A549 (cell line): ENCODE results near the gene ICA1L. TPM values are rescaled to one million over a fixed set of nuclear protein-coding genes. Genes with fewer than 3 reads are reported as not detected.
A peak's percentile ranks its signal among the peaks of the same experiment; 100 is the strongest.

ENCODE experiments used
- ATAC-seq, 2 experiments: fragments of 200-7000 bp in 1 of 2; fragments of >200 bp in 1 of 2; cut with Nextera tagmentation in 1 of 2; cut with Tn5 transposase in 1 of 2; 3 replicates each; pipeline versions ENCODE4 v1.8.0 to v1.9.1; 2018 to 2020; ENCODE audit warnings: mild to moderate bottlenecking in 1 of 2, moderate library complexity in 1 of 2
- CTCF ChIA-PET: fragments of 300-600 bp; sonication (Branson Sonifier 250); formaldehyde crosslinking; extraction: SDS; loops from one replicate; lab custom pipeline; 2021; ENCODE audit warnings: antibody characterized with exemption, inconsistent platforms; lab: Yijun Ruan, JAX
- POLR2A ChIA-PET: fragments of 350-600 bp; formaldehyde crosslinking; extraction: SDS; loops from one replicate; lab custom pipeline; 2021; ENCODE audit warnings: antibody characterized with exemption, inconsistent platforms; lab: Yijun Ruan, JAX
- DNase-seq, 2 experiments: peaks; one replicate each; pipeline versions ENCODE4 v3.0.0 to v3.0.0-alpha.2; 2011 to 2016; ENCODE audit warnings: low read depth in 1 of 2, low spot score in 1 of 2
- FAIRE-seq: peaks from 2 replicates; lab custom pipeline; 2011; peaks lifted over from hg19 to GRCh38; lab: Jason Lieb, UNC
- H3K27ac ChIP-seq, 2 experiments: fragments of >200 bp; sonication (Bioruptor Twin); formaldehyde crosslinking; 3 replicates each; pipeline ENCODE4 v1.5.1; 2016 to 2017
- H3K4me1 ChIP-seq: fragments of >200 bp; sonication (Bioruptor Twin); formaldehyde crosslinking; 3 replicates; pipeline ENCODE4 v1.6.1; 2016
- H3K4me2 ChIP-seq: fragments of >200 bp; sonication (Bioruptor Twin); formaldehyde crosslinking; 3 replicates; pipeline ENCODE4 v1.6.1; 2016
- H3K4me3 ChIP-seq: fragments of >200 bp; sonication (Bioruptor Twin); formaldehyde crosslinking; 3 replicates; pipeline ENCODE4 v1.5.1; 2016
- H3K9me3 ChIP-seq: fragments of >200 bp; sonication (Bioruptor Twin); formaldehyde crosslinking; 3 replicates; pipeline ENCODE4 v1.6.1; 2016
- BHLHE40 ChIP-seq: IDR thresholded peaks from 2 replicates; pipeline ENCODE4 v1.6.1; 2012; ENCODE audit warnings: low read depth, low read length, inconsistent platforms
- EHMT2 ChIP-seq: fragments of 200-600 bp; sonication (generic); IDR thresholded peaks from 2 replicates; pipeline ENCODE4 v1.6.1; 2016; ENCODE audit warnings: antibody characterized with exemption, low read depth, mild to moderate bottlenecking, moderate library complexity
- FOSL2 ChIP-seq, 2 experiments: fragments of 450-650 bp in 1 of 2; fragments of >200 bp in 1 of 2; sonication (Bioruptor Twin) in 1 of 2; formaldehyde crosslinking; IDR thresholded peaks; 2 replicates each; pipeline versions ENCODE4 v1.5.0 to v1.6.1; 2016 to 2020; ENCODE audit warnings: mild to moderate bottlenecking in 1 of 2, moderate library complexity in 1 of 2
- HDAC2 ChIP-seq: fragments of 200-600 bp; sonication (generic); IDR thresholded peaks from 2 replicates; pipeline ENCODE4 v1.6.1; 2016
- HEYL ChIP-seq: fragments of 250-450 bp; sonication (Bioruptor Pico); IDR thresholded peaks from 2 replicates; pipeline ENCODE4 v1.8.0; 2021; ENCODE audit warnings: mild to moderate bottlenecking, moderate library complexity
- HOXB13 ChIP-seq: fragments of 250-450 bp; sonication (Bioruptor Pico); IDR thresholded peaks from 2 replicates; pipeline ENCODE4 v1.5.0; 2020; ENCODE audit warnings: low read depth, mild to moderate bottlenecking, moderate library complexity
- JUNB ChIP-seq: fragments of >200 bp; sonication (Bioruptor Twin); formaldehyde crosslinking; IDR thresholded peaks from 2 replicates; pipeline ENCODE4 v1.6.1; 2016
- NR3C1 ChIP-seq: fragments of >200 bp; sonication (Bioruptor Twin); formaldehyde crosslinking; IDR thresholded peaks from 3 replicates; pipeline ENCODE4 v1.6.1; 2017
- PHF8 ChIP-seq: fragments of 200-600 bp; sonication (generic); IDR thresholded peaks from 2 replicates; pipeline ENCODE4 v1.6.1; 2016; ENCODE audit warnings: low read depth, mild to moderate bottlenecking, antibody characterized with exemption, moderate library complexity, borderline replicate concordance
- POLR2A ChIP-seq: IDR thresholded peaks from 2 replicates; pipeline ENCODE4 v1.6.1; 2012; ENCODE audit warnings: mild to moderate bottlenecking, low read length
- RFX5 ChIP-seq: fragments of 450-650 bp; IDR thresholded peaks from 2 replicates; pipeline ENCODE4 v1.7.1; 2014; ENCODE audit warnings: antibody characterized with exemption, mild to moderate bottlenecking, moderate library complexity
- ZC3H11A ChIP-seq: fragments of 450-650 bp; IDR thresholded peaks from 2 replicates; pipeline ENCODE4 v1.6.1; 2014; ENCODE audit warnings: antibody characterized with exemption, mild to moderate bottlenecking
- ZSCAN20 ChIP-seq: fragments of 250-450 bp; sonication (Bioruptor Pico); IDR thresholded peaks from 2 replicates; pipeline ENCODE4 v1.8.0; 2022; ENCODE audit warnings: mild to moderate bottlenecking, moderate library complexity
- WGBS: methylation state at CpG from one replicate; pipeline ENCODE4 v1.1.6; 2017; ENCODE audit errors: missing lambda C conversion rate; 5-methylcytosine and 5-hydroxymethylcytosine counted together
- polyA plus RNA-seq, 4 experiments: library from polyadenylated mRNA; depleted of rRNA in 3 of 4; stranded (reverse); fragments of >200 nt; fragmentation: RNase III in 1 of 4; extraction: RNeasy Plus Mini Kit Qiagen cat#74134 plus additional on column Dnase treatment in 1 of 4; gene quantifications; 2 replicates in 3 of 4; 3 replicates in 1 of 4; pipeline ENCODE4 v1.2.3, GENCODE V29; 2011 to 2017
- TF ChIP-seq, protein P1 (sequence below): fragments of 200-600 bp; sonication (generic); IDR thresholded peaks from 2 replicates; pipeline ENCODE4 v1.6.1; 2016; ENCODE audit warnings: antibody characterized with exemption, mild to moderate bottlenecking, moderate library complexity
- TF ChIP-seq, protein P2 (sequence below): fragments of 250-450 bp; sonication (Bioruptor Pico); IDR thresholded peaks from 2 replicates; pipeline ENCODE4 v1.5.0; 2021; ENCODE audit warnings: mild to moderate bottlenecking, moderate library complexity, borderline replicate concordance
- TF ChIP-seq, protein P3 (sequence below): fragments of 450-650 bp; IDR thresholded peaks from 2 replicates; pipeline ENCODE4 v1.6.1; 2014; ENCODE audit warnings: antibody characterized with exemption

The ICA1L gene
- polyA plus RNA-seq, 2 of the 4 experiments (the other 2 are of a cell fraction): 2.2 to 6.0 TPM

DNA sequence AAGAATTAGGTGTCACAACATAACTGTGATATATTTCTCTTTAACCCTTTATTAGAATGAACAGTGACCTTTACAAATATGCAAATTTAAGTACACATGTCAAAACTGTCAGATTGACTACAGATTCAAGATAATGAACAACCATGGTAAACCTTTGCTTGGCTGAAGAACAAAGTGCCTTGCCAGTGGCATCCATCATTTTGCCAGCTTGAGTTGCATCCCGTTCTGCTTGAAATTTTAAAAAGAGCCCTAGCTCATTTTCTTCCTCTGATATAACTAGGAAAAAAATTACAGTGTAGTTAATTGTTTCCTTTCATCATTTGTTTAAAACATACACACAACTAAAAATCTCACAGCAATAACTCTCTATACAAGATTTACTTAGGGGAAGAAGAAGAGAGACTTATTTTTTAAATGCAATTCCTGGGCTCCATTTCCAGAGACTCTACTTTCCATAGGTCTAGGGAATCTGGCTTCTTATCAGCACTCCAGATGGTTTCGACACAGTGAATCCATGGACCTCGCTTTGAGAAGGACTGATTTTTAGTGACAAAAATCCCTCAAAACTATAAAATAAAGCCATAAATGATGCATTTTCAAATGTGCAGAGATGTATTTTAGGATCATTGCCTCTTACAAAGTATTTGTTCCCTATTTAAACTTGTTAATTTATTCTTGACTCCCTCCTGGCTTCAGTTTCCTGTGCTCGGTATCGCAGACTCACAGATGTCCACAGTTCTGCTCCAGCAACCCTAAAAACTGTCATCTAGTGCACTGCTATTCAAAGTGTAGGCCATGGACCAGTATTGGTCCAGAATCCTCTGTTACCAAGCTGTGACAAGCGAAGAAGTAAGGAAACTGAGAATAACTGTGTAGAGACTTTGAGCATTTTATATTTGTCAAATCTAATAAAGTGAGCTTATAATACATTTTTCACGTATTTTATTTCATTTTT is 50.1 kb downstream of the ICA1L start:
- TF ChIP-seq, protein P1, sequence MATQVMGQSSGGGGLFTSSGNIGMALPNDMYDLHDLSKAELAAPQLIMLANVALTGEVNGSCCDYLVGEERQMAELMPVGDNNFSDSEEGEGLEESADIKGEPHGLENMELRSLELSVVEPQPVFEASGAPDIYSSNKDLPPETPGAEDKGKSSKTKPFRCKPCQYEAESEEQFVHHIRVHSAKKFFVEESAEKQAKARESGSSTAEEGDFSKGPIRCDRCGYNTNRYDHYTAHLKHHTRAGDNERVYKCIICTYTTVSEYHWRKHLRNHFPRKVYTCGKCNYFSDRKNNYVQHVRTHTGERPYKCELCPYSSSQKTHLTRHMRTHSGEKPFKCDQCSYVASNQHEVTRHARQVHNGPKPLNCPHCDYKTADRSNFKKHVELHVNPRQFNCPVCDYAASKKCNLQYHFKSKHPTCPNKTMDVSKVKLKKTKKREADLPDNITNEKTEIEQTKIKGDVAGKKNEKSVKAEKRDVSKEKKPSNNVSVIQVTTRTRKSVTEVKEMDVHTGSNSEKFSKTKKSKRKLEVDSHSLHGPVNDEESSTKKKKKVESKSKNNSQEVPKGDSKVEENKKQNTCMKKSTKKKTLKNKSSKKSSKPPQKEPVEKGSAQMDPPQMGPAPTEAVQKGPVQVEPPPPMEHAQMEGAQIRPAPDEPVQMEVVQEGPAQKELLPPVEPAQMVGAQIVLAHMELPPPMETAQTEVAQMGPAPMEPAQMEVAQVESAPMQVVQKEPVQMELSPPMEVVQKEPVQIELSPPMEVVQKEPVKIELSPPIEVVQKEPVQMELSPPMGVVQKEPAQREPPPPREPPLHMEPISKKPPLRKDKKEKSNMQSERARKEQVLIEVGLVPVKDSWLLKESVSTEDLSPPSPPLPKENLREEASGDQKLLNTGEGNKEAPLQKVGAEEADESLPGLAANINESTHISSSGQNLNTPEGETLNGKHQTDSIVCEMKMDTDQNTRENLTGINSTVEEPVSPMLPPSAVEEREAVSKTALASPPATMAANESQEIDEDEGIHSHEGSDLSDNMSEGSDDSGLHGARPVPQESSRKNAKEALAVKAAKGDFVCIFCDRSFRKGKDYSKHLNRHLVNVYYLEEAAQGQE: no peak
- TF ChIP-seq NR3C1: no peak
- Histone ChIP-seq H3K4me2 (no peak overlapping the region), H3K4me1 (no peaks in the 10 kb centered on the region), H3K27ac (no peak overlapping the region), H3K9me3 (no peaks in the 10 kb centered on the region), H3K4me3 (no peak overlapping the region)
- ATAC-seq (no peak), DNase-seq (no peak), FAIRE-seq (no peak)
- CTCF ChIA-PET: interaction anchor here (0.5 to 3.2 kb wide), 4 partner anchors 9 to 417 kb away, joined by 3 to 10 read pairs (median 3); partner anchors contain the start of gene CYP20A1
- POLR2A ChIA-PET: no interaction called here
- 82% methylated on average over 7 of the region's 7 CpGs for WGBS

DNA sequence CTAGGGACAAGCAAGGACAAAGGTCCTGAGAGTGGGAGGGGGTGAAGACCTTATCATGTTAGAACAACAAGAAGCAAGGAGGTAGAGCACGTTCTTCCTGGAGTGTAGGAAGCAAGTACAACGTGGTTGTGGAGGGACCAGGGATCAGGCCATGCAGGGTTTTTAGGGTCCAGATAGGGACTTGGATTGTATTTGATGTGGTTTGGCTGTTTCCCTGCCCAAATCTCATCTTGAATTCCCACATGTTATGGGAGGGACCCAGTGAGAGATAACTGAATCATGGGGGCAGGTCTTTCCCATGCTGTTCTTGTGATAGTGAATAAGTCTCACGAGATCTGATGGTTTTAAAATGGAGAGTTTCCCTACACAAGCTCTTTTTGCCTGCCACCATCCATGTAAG is 53.2 kb downstream of the ICA1L start:
- H3K4me2 ChIP-seq: no peak overlapping the region
- no peak overlapping the region for H3K27ac ChIP-seq
- no peaks in the 10 kb centered on the region for H3K9me3 ChIP-seq
- 78% methylated on average over 3 of the region's 3 CpGs for WGBS
- peaks cover 7% of the 10 kb centered on the region; the same call in 1 of the 3 replicates for H3K4me1 ChIP-seq
- TF ChIP-seq ZC3H11A (no peak), HOXB13 (CRISPR knock-in tag) (no peak), HDAC2 (no peak), JUNB (no peak), HEYL (CRISPR knock-in tag) (no peak), POLR2A (no peak), PHF8 (no peak), RFX5 (no peak), ZSCAN20 (CRISPR knock-in tag) (no peak), EHMT2 (no peak)
- TF ChIP-seq, protein P2, sequence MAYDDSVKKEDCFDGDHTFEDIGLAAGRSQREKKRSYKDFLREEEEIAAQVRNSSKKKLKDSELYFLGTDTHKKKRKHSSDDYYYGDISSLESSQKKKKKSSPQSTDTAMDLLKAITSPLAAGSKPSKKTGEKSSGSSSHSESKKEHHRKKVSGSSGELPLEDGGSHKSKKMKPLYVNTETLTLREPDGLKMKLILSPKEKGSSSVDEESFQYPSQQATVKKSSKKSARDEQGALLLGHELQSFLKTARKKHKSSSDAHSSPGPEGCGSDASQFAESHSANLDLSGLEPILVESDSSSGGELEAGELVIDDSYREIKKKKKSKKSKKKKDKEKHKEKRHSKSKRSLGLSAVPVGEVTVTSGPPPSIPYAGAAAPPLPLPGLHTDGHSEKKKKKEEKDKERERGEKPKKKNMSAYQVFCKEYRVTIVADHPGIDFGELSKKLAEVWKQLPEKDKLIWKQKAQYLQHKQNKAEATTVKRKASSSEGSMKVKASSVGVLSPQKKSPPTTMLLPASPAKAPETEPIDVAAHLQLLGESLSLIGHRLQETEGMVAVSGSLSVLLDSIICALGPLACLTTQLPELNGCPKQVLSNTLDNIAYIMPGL: no peak
- TF ChIP-seq, protein P3, sequence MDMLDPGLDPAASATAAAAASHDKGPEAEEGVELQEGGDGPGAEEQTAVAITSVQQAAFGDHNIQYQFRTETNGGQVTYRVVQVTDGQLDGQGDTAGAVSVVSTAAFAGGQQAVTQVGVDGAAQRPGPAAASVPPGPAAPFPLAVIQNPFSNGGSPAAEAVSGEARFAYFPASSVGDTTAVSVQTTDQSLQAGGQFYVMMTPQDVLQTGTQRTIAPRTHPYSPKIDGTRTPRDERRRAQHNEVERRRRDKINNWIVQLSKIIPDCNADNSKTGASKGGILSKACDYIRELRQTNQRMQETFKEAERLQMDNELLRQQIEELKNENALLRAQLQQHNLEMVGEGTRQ: no peak
- ChIA-PET POLR2A (no interaction called here), CTCF (no interaction called here)
- DNase-seq (no peak), FAIRE-seq (no peak), ATAC-seq (no peak)
- no peak overlapping the region for H3K4me3 ChIP-seq

DNA sequence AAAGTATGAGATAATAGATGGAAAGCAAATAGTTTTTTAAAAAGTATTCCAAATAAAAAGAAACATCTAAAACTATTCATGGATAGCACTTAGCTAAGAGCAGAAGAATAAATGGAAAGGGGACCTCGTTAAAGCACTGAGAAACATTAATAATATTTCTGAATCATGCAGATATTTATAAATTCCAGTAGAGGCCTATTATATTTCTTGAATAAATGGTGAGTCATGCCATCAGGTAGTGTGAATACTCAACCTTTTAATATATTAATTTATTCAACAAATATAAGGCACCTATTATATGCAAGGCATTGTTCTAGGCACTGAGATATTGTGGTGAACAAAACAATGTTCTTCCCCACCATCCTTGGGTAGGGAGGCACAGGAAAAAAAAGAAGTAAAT is 53.8 kb downstream of the ICA1L start:
- no peak overlapping the region for H3K4me3 ChIP-seq
- H3K4me2 ChIP-seq: no peak overlapping the region
- no peaks in the 10 kb centered on the region for H3K9me3 ChIP-seq
- peaks cover 7% of the 10 kb centered on the region; the same call in 1 of the 3 replicates for H3K4me1 ChIP-seq
- ChIA-PET CTCF (interaction anchor here (0.6 kb wide), 1 partner anchor 34 kb away, joined by 4 read pairs; no protein-coding TSS in a partner anchor), POLR2A (no interaction called here)
- H3K27ac ChIP-seq: no peak overlapping the region
- 43% methylated on average over 1 of the region's 1 CpG for WGBS
- FAIRE-seq: no peak
- TF ChIP-seq FOSL2 (IDR thresholded peaks at IDR 0.05) (no peak), FOSL2 (CRISPR knock-in tag; IDR thresholded peaks at IDR 0.05) (0 out of 2 replicates have a peak, but pooled peaks have one; percentile 23), BHLHE40 (no peak)
- no peak for ATAC-seq
- no peak for DNase-seq
